ENCODE measurements around the gene CIRBP. TPM values are rescaled to one million over a fixed set of nuclear protein-coding genes. Genes with fewer than 3 reads are reported as not detected.

Gene CIRBP
- total and polyA plus RNA-seq, 9 donors = 602 to 1,254 (median 855) TPM

DNA sequence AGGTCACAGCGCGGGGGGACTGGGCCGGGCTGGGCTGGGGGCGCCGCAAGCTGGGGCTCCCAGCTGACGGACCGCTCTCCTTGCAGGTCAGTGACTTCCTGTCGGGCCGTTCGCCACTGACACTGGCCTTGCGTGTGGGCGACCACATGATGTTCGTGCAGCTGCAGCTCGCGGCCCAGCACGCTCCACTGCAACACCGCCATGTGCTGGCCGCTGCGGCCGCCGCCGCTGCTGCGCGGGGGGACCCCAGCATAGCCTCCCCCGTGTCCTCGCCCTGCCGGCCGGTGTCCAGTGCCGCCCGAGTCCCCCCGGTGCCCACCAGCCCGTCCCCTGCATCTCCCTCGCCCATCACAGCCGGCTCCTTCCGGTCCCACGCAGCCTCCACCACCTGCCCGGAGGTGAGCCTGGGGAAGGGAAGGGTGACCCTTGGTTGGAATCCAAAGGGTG lies 15.0 kb upstream of the CIRBP start:
- DNase-seq = peak in 2 of 5 donors; percentile 52 to 56
- Histone ChIP-seq H3K4me3 (peak overlapping the region; percentile 65), H3K4me1 (ENCODE audit: insufficient read depth) (peaks cover 27% of the 10 kb centered on the region), H3K36me3 (no peaks in the 10 kb centered on the region), H3K27me3 (no peaks in the 10 kb centered on the region), H3K27ac (peak overlapping the region; percentile 87 to 89), H3K9me3 (no peaks in the 10 kb centered on the region)
- 77 to 83% (median 81%) methylated on average over 34 to 37 of the region's 37 CpGs for WGBS, 3 donors
- intact Hi-C loops (cut with DNase I) = no loop called here
- TF ChIP-seq CTCF (IDR thresholded peaks at IDR 0.05) (no peak), POLR2A (IDR thresholded peaks at IDR 0.05) (no peak), EP300 (IDR thresholded peaks at IDR 0.05) (no peak)

DNA sequence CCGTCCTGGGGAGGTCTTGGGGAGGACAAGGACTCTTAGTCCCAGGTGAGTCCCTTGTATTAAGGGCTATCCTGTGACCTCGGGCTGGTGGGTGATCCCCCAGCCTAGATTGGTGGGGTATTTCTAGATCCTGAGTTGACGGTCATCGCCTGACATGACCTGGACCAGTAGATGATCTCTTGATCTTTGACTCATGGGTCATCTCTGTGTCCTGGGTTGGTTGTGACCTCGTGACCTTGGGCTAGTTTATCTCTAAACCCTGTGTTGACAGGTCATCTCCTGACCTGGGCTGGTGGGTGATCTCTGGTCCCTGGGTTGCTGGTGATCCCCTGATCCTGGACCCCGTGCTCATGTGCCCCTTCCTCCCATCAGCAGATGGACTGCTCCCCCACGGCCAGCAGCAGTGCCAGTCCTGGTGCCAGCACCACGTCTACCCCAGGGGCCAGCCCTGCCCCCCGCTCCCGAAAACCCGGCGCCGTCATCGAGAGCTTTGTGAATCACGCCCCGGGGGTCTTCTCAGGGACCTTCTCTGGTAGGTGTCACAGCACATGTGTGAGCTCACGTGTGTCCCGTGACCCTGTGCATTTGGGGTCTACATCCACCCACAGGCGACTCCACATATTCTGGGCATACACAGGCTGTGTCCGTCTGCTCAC lies 14.5 kb upstream of the CIRBP start:
- Histone ChIP-seq H3K9me3 (no peaks in the 10 kb centered on the region), H3K27me3 (no peaks in the 10 kb centered on the region), H3K4me1 (ENCODE audit: insufficient read depth) (peaks cover 32% of the 10 kb centered on the region), H3K36me3 (no peaks in the 10 kb centered on the region), H3K27ac (peak overlapping the region; percentile 87 to 89), H3K4me3 (no peak overlapping the region)
- intact Hi-C loops (cut with DNase I) = no loop called here
- DNase-seq = peak in 1 of 5 donors; percentile 53
- WGBS, 3 donors = 84 to 91% (median 89%) methylated on average over 20 of the region's 20 CpGs
- TF ChIP-seq EP300 (IDR thresholded peaks at IDR 0.05) (no peak), POLR2A (IDR thresholded peaks at IDR 0.05) (no peak), CTCF (IDR thresholded peaks at IDR 0.05) (no peak)

DNA sequence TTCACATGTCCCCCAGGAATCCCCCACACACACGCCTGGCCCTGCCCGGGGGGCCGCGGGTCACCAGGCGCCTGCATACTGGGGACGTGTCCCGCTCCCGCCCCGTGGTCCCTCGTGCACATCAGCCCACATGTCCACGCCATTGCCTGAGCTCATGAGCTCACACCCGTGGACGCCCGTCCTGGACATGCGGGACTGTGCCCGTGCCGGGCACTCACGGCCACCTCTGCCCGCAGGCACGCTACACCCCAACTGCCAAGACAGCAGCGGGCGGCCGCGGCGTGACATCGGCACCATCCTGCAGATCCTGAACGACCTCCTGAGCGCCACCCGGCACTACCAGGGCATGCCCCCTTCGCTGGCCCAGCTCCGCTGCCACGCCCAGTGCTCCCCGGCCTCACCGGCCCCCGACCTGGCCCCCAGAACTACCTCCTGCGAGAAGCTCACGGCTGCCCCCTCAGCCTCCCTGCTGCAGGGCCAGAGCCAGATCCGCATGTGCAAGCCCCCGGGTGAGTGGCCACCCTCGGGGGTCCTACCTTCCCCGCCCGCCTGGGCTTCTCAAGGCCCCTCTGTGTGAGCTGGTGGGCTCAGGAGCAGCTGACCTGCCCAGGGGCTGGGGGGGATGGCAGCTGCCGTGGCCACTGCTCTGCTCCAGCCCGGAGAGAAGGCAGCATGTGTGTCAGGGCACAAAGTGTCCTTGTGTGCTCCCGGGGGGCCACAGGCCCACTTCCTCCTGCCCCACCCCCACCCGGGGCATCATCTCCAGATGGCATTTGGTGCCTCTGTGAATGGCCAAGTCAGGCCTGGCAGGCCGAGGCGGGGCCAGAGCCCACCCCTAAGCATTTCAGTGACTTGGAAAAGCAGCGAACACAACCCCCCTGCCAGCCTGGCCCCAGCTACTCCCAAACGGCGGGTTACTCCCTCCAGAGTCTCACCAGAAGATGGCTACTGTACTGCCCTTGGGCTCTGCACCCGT lies 13.7 kb upstream of the CIRBP start:
- H3K4me3 ChIP-seq = no peak overlapping the region
- peak in 1 of 5 donors; percentile 49 for DNase-seq
- no peaks in the 10 kb centered on the region for H3K27me3 ChIP-seq
- no peaks in the 10 kb centered on the region for H3K9me3 ChIP-seq
- TF ChIP-seq CTCF (IDR thresholded peaks at IDR 0.05) (no peak), EP300 (IDR thresholded peaks at IDR 0.05) (no peak), POLR2A (IDR thresholded peaks at IDR 0.05) (no peak)
- H3K36me3 ChIP-seq = no peaks in the 10 kb centered on the region
- H3K4me1 ChIP-seq (ENCODE audit: insufficient read depth) = peaks cover 38% of the 10 kb centered on the region
- intact Hi-C loops (cut with DNase I) = no loop called here
- WGBS, 3 donors = 85 to 88% (median 87%) methylated on average over 43 to 52 of the region's 52 CpGs
- H3K27ac ChIP-seq = peak overlapping the region in 1 of 2 donors; percentile 4

DNA sequence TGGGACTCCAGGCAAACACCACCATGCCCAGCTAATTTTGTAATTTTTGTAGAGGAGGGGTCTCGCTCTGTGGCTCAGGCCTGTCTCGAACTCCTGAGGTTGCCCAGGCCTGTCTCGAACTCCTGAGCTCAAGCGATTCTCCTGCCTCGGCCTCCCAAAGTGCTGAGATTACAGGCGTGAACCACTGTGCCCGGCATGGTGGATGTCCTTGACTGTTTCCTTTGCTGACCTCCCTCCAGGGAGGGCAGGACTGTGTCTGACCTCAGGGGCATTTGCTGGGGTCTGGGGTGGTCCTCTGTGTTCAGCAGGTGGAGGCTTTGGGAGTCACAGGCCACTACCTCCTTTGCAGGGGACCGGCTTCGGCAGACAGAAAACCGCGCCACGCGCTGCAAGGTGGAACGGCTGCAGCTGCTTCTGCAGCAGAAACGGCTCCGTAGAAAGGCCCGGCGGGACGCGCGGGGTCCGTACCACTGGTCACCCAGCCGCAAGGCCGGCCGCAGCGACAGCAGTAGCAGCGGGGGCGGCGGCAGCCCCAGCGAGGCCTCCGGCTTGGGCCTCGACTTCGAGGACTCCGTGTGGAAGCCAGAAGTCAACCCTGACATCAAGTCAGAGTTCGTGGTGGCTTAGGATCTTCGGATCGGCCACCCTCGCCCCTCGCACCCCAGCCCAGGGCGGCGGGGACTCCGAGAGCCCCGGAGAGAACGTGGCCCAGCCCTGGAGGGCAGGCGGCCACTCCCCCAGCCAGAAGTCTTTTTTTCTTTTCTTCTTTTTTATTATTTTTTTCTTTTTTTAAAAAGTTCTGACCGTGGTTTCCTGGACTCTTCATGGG lies 12.3 kb upstream of the CIRBP start:
- H3K27me3 ChIP-seq = no peaks in the 10 kb centered on the region
- no peak overlapping the region for H3K4me3 ChIP-seq
- 78 to 84% (median 78%) methylated on average over 46 of the region's 46 CpGs for WGBS, 3 donors
- DNase-seq = no peak
- H3K9me3 ChIP-seq = no peaks in the 10 kb centered on the region
- intact Hi-C loops (cut with DNase I) = no loop called here
- H3K4me1 ChIP-seq (ENCODE audit: insufficient read depth) = peaks cover 36% of the 10 kb centered on the region
- H3K27ac ChIP-seq = no peak overlapping the region
- no peaks in the 10 kb centered on the region for H3K36me3 ChIP-seq
- TF ChIP-seq CTCF (IDR thresholded peaks at IDR 0.05) = no peak
- no peak for TF ChIP-seq POLR2A (IDR thresholded peaks at IDR 0.05)
- TF ChIP-seq EP300 (IDR thresholded peaks at IDR 0.05) = no peak
